Stimulated activated effector memory CD8-positive, alpha-beta T cell treated with anti-CD3 and anti-CD28 coated beads, Interleukin-12 subunit alpha, Interleukin-12 subunit beta, amount 100 ng/mL, for 72 hours (primary cell): ENCODE data around the gene COL4A3.
"Not testable (repeated sequence)": the region's sequence is repeated elsewhere in the genome, so short reads cannot be mapped to it uniquely, and the experiment has no call there.

Source experiments
- ATAC-seq: fragments of 150-1000 bp; cut with Tn5 transposase; 2 replicates; pipeline ENCODE4 v1.10.0; 2021
- DNase-seq, 2 donors: peaks; one replicate each; pipeline ENCODE4 v3.0.0; 2021 to 2022; ENCODE audit warnings: low spot score in 2 of 2
- H3K27ac Mint-ChIP-seq: one replicate; pipeline ENCODE4 v1.8.0; 2022; ENCODE audit warnings: mild to moderate bottlenecking, mixed read lengths
- H3K36me3 Mint-ChIP-seq: one replicate; pipeline ENCODE4 v1.8.0; 2022; ENCODE audit warnings: mild to moderate bottlenecking, mixed read lengths
- H3K4me1 Mint-ChIP-seq: one replicate; pipeline ENCODE4 v1.8.0; 2022; ENCODE audit warnings: mixed read lengths
- H3K4me3 Mint-ChIP-seq: one replicate; pipeline ENCODE4 v1.8.0; 2022; ENCODE audit warnings: mild to moderate bottlenecking, mixed read lengths
- H3K9me3 Mint-ChIP-seq: one replicate; pipeline ENCODE4 v1.8.0; 2022; ENCODE audit warnings: mixed read lengths

The COL4A3 gene

DNA sequence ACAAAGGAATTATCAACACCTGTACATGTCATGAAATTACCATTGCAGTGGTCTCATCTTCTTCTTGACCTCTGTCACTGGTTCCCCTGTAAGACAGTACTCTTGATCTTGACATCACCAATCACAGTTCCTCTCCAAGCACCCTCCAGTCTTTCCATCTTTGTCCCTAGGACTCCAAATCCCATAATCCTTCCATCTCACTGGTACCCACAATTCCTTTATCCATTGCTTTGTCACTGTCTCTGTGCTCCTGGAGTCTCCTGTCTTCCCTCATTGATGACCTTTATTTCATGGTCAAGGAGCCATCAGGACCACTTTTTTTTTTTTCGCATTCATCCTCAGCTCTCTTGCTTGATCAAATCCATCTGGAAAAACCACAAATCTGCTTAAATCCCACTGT lies 56.7 kb downstream of the COL4A3 start:
- H3K27ac Mint-ChIP-seq: no peak overlapping the region
- H3K36me3 Mint-ChIP-seq: no peaks in the 10 kb centered on the region
- H3K4me1 Mint-ChIP-seq: no peaks in the 10 kb centered on the region
- DNase-seq: no peak
- ATAC-seq: no peak
- H3K9me3 Mint-ChIP-seq: no peaks in the 10 kb centered on the region
- no peak overlapping the region for H3K4me3 Mint-ChIP-seq

GRCh38 chr2:227222292-227222691 lies 57.9 kb downstream of the COL4A3 start:
- DNase-seq (no peak), ATAC-seq (no peak)
- Mint-ChIP-seq H3K4me3 (no peak overlapping the region), H3K36me3 (no peaks in the 10 kb centered on the region), H3K4me1 (no peaks in the 10 kb centered on the region), H3K9me3 (no peaks in the 10 kb centered on the region), H3K27ac (no peak overlapping the region)

GRCh38 chr2:227225641-227226040 lies 61.2 kb downstream of the COL4A3 start:
- H3K4me1 Mint-ChIP-seq, H3K36me3 Mint-ChIP-seq, H3K27ac Mint-ChIP-seq, H3K9me3 Mint-ChIP-seq, ATAC-seq, DNase-seq, H3K4me3 Mint-ChIP-seq: not testable (repeated sequence)

- Mint-ChIP-seq H3K9me3 (no peaks in the 10 kb centered on the region), H3K4me3 (no peak overlapping the region), H3K27ac (no peak overlapping the region), H3K36me3 (no peaks in the 10 kb centered on the region), H3K4me1 (no peaks in the 10 kb centered on the region)
- ATAC-seq (no peak), DNase-seq (no peak)
Observed at GRCh38 chr2:227228061-227228667, 63.7 kb downstream of the COL4A3 start.

DNA sequence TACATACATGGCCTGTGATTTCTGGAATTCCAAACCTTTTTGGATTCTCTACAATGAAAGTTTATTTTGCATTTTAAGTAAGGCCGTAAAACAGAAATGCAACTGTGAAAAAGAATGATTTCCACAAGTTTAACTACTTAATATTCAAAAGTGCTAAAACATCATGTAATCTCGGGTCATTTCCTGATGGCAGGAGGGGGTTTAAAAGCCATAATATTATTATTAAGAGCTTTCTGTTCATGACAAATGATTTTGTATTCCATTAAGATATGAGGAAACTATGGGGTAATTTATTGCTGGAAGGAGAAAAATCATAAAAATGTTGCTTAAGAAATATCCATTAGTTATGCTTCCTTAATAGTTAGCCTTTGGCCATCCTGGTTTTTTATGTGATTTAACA lies 65.7 kb downstream of the COL4A3 start:
- H3K9me3 Mint-ChIP-seq: no peaks in the 10 kb centered on the region
- H3K36me3 Mint-ChIP-seq: no peaks in the 10 kb centered on the region
- no peak overlapping the region for H3K27ac Mint-ChIP-seq
- ATAC-seq (no peak), DNase-seq (no peak)
- no peak overlapping the region for H3K4me3 Mint-ChIP-seq
- H3K4me1 Mint-ChIP-seq: no peaks in the 10 kb centered on the region

DNA sequence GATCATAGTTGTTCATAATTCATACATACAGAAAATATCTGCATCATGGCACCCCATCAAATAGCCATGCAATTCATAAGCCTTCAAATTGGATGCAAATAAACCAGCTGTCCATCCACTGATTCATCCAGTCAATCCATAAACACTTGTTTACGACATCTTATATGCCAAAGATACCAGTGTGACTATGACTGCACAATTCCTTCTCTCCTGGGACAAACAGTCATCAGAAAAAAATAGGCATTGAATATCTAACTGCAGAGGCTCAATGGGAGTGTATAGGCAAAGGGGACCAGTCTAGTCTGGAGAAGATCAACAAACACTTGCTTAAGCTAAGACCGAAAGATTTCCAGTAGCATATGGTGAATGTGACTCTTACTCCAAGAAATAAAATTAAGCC lies 70.0 kb downstream of the COL4A3 start:
- Mint-ChIP-seq H3K4me3 (no peak overlapping the region), H3K4me1 (no peaks in the 10 kb centered on the region), H3K27ac (no peak overlapping the region), H3K36me3 (no peaks in the 10 kb centered on the region), H3K9me3 (no peaks in the 10 kb centered on the region)
- ATAC-seq: no peak
- no peak for DNase-seq

DNA sequence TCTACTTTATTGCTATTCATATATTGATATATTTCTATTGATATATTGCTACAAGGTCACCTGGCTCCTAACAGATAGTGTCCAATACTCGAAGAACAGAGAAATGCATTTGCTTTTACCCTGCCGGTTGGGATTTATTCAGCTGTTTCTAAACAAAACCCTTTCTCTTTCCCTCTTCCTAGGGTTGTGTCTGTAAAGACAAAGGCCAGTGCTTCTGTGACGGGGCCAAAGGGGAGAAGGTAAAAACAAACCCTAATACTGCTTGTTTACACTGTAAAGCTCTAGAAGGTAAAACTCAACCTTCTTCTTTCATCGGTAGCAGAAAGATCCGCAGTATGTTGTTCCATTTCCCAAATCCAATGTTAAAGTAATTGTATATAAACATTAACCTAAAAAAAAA lies 73.4 kb downstream of the COL4A3 start:
- no peak overlapping the region for H3K27ac Mint-ChIP-seq
- ATAC-seq (no peak), DNase-seq (no peak)
- no peaks in the 10 kb centered on the region for H3K36me3 Mint-ChIP-seq
- H3K4me1 Mint-ChIP-seq: no peaks in the 10 kb centered on the region
- no peak overlapping the region for H3K4me3 Mint-ChIP-seq
- no peaks in the 10 kb centered on the region for H3K9me3 Mint-ChIP-seq

- Mint-ChIP-seq H3K36me3 (no peaks in the 10 kb centered on the region), H3K4me1 (no peaks in the 10 kb centered on the region), H3K9me3 (no peaks in the 10 kb centered on the region), H3K4me3 (no peak overlapping the region), H3K27ac (no peak overlapping the region)
- DNase-seq: peak; percentile 41 to 63
- ATAC-seq: no peak
Observed at GRCh38 chr2:227238238-227239237, 74.1 kb downstream of the COL4A3 start.

DNA sequence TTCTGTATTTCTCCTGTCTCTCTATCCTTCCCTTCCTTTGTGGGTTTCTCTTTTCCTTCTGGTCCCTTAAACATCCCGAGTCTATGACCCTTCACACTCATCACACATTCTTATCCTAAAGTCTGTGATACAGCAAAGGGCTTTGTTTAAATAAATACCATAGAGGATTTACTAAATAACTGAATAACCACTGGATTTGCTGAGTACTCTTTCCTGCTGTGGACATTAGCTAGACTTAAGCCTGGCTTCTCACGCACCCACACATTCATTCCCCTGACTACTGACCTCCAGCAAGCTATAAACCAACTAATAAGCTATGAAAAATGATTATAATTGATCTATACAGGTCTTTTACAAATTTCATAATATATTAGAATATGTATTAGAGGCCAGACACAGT lies 76.6 kb downstream of the COL4A3 start:
- ATAC-seq (no peak), DNase-seq (no peak)
- Mint-ChIP-seq H3K4me3 (no peak overlapping the region), H3K4me1 (no peaks in the 10 kb centered on the region), H3K36me3 (no peaks in the 10 kb centered on the region), H3K27ac (no peak overlapping the region), H3K9me3 (no peaks in the 10 kb centered on the region)

- no peaks in the 10 kb centered on the region for H3K4me1 Mint-ChIP-seq
- no peak for ATAC-seq
- H3K27ac Mint-ChIP-seq: no peak overlapping the region
Observed at GRCh38 chr2:227248876-227249275, 84.5 kb downstream of the COL4A3 start.

DNA sequence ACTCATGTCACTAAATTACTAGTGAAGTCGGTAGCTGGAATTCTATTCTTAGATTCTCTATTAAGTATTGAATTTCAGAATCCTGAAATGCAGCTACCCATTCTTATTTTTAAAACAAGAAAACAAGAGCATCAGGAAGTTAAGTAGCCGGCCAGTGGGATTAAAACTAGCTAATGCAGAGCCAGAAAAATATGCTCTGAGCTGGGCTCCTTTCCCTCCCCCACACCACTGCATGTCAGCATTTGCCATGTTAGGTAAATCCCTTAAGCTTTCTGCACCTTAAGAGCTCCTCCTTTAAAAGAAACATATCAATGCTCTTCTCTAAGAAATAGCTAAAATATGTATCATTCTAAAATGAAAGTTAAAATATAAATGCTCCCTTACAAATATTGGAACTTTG lies 88.4 kb downstream of the COL4A3 start:
- H3K36me3 Mint-ChIP-seq: no peaks in the 10 kb centered on the region
- no peaks in the 10 kb centered on the region for H3K4me1 Mint-ChIP-seq
- ATAC-seq (no peak), DNase-seq (no peak)
- H3K9me3 Mint-ChIP-seq: no peaks in the 10 kb centered on the region
- H3K27ac Mint-ChIP-seq: no peak overlapping the region
- H3K4me3 Mint-ChIP-seq: no peak overlapping the region

More at GRCh38 chr2:227248876-227249275, 84.5 kb downstream of the COL4A3 start:
- no peak for DNase-seq
- no peaks in the 10 kb centered on the region for H3K36me3 Mint-ChIP-seq
- H3K9me3 Mint-ChIP-seq: no peaks in the 10 kb centered on the region
- no peak overlapping the region for H3K4me3 Mint-ChIP-seq

DNA sequence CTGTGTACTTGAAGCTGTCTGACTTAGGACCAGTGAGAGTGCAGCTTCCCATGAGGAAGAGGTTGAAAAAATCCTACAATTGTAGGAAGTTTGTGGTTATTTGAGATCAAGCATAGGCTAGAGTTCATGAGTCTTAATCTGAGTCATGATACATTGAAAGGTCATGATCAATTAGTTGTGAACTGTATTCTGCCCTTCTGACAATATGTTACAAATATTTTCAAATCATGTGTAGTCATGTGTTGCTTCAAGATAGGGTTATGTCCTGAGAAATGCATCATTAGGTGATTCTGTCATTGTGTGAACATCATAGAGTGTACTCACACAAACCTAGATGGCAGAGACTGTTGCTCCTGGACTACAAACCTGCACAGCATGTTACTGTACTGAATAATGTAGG lies 92.2 kb downstream of the COL4A3 start:
- Mint-ChIP-seq H3K36me3 (no peaks in the 10 kb centered on the region), H3K4me1 (no peaks in the 10 kb centered on the region), H3K4me3 (no peak overlapping the region), H3K9me3 (no peaks in the 10 kb centered on the region), H3K27ac (no peak overlapping the region)
- DNase-seq (no peak), ATAC-seq (no peak)

- ATAC-seq (no peak), DNase-seq (no peak)
- Mint-ChIP-seq H3K27ac (no peak overlapping the region), H3K4me1 (no peaks in the 10 kb centered on the region), H3K9me3 (no peaks in the 10 kb centered on the region), H3K4me3 (no peak overlapping the region), H3K36me3 (no peaks in the 10 kb centered on the region)
Observed at GRCh38 chr2:227257820-227258219, 93.4 kb downstream of the COL4A3 start.

- Mint-ChIP-seq H3K36me3 (no peaks in the 10 kb centered on the region), H3K9me3 (no peaks in the 10 kb centered on the region), H3K4me3 (no peak overlapping the region), H3K4me1 (no peaks in the 10 kb centered on the region), H3K27ac (no peak overlapping the region)
- no peak for DNase-seq
- no peak for ATAC-seq
Observed at GRCh38 chr2:227260041-227260440, 95.6 kb downstream of the COL4A3 start.

DNA sequence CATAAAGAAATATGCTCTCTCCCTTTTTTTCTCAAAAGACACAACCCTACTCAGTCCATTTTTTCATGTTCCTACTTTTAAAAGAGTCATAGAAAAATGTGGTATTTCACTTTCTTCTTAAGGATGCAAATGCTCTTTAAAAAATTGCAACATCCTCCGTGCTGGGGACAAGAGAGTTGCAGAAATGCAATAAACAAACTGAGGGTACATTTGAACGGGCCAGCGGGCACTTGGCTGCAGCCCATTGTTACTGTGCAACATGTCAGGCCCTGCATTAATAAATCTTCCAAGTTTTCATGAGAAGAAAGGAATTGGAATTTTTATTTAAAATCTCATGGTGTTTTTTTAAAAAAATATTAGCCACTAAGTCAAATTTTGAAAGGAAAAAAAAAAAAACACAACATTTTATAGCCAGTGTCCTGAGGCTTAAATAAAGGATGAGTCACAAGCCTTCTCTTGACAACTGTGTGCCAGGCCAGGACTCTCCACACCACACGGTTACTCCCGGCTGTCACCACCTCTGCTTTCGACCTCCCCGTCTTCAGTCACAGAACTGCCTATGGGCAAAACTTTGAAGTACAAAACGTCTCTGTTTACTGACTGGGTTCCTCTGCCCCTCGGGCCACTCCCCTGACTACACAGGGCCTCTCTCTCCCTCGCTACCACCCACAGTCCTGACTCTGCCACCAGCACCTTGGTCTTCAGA lies 103.1 kb downstream of the COL4A3 start:
- no peaks in the 10 kb centered on the region for H3K36me3 Mint-ChIP-seq
- no peak for ATAC-seq
- no peaks in the 10 kb centered on the region for H3K4me1 Mint-ChIP-seq
- no peak overlapping the region for H3K27ac Mint-ChIP-seq
- no peak for DNase-seq
- no peak overlapping the region for H3K4me3 Mint-ChIP-seq
- no peaks in the 10 kb centered on the region for H3K9me3 Mint-ChIP-seq
